ENCODE results near the gene DCAF16.
A peak's percentile ranks its signal among the peaks of the same experiment; 100 is the strongest.
"Not testable (repeated sequence)": the region's sequence is repeated elsewhere in the genome, so short reads cannot be mapped to it uniquely, and the experiment has no call there.

The DCAF16 gene

GRCh38 chr4:17810260-17811077, at the start of gene DCAF16, which contains the start of gene NCAPG:
TSS of gene DCAF16 (minus strand) at chr4:17810757. CDS start at chr4:17804141, 6,616 bp downstream.
TSS of gene NCAPG (plus strand) at chr4:17810979. CDS start at chr4:17811078, 99 bp downstream.
- peak; percentile 94 for DNase-seq

DNA sequence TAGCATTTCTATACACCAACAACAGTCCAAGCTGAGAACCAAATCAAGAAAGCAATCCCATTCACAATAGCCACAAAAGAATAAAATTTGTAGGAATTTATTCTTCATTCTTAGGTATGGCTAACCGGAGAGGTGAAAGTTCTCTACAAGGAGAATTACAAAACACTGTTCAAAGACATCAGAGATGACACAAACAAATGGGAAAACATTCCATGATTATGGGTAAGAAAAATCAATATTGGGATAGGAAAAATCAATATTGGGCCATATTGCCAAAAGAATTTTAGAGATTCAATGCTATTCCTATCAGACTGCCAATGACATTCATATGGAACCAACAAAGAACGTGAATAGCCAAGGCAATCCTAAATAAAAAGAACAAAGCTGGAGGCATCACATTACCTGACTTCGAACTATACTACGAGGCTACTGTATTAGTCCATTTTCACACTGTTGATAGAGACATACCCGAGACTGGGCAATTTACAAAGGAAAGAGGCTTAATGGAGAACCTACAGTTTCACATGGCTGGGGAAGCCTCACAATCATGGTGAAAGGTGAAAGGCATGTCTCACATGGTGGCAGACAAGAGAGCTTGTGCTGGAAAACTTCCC, 49.3 kb upstream of the DCAF16 start:
- DNase-seq = no peak

- no peak for DNase-seq
These were observed 43.5 kb upstream of the DCAF16 start for GRCh38 chr4:17854036-17854435.

- DNase-seq = no peak
These were observed 41.4 kb upstream of the DCAF16 start for GRCh38 chr4:17851959-17852358.

- DNase-seq = not testable (repeated sequence)
These were observed 39.7 kb upstream of the DCAF16 start for GRCh38 chr4:17850295-17850694.

- no peak for DNase-seq
These were observed 35.7 kb upstream of the DCAF16 start for GRCh38 chr4:17846266-17846665.

DNA sequence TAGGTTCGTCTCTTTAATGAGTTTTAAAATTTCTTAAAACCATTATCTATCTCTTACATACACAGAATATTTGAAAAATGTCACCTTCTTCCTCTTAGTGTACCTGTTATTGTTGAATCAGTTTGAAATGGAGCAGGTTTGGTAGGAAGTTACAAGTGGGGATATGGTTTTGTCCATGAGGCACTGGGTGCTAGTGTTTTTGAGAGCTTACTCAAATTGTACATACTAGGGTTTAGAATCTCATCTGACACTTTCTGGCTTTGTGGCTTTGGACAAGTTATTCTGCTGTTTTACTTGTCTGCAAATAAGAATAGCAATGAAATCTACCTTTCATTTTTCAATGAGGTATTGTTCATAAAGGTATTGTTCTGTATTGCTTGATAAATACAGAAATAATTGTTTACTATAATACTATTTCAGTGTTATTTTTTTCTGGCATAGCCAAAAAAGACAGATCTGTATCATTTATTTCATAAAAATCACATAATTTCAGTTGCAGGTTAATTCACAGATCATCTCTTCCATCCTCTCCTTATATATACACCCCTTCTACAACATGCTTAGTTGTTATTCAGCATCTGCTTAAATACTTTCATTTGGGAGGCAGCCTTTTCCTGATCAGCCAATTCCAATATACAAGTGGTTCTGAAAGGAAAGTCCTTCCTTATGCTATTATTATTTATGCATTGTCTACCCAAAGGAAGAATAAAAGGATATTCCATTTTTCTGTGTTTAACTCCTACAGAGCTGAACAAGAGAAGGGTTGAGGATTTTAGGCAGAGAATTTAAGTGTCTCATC, 13.5 kb upstream of the DCAF16 start:
- no peak for DNase-seq

DNA sequence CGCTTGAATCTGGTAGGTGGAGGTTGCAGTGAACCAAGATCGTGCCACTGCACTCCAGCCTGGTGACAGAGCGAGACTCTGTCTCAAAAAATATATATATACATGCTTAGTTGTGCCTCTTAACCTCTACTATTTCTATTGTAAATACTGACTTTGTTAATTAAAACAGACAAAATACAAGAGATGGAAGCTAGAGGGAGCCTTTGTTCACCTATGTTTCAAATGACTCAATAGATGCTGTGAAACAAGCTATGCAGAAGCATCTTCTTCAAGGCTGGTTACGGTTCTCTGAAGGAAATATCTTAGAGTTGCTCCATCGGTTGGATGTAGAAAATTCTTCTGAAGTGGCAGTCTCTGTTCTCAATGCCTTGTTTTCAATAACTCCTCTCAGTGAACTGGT, 6.5 kb upstream of the DCAF16 start:
- no peak for DNase-seq

DNA sequence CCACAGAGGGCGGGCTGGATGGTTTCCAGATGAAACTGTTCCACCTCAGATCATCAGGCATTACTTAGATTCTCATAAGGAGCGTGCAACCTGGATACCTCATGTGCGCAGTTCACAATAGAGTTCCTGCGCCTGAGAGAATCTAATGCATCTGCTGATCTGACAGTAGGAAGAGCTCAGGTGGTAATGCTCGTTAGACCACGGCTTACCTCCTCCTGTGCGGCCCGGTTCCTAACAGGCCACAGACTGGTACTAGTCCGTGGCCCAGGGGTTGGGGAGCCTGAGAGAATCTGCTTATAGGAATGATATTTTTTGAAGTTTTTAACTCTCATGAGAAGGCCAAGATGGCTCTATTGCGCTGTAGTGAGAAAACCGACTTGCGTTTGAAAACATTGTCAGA, 5.6 kb upstream of the DCAF16 start:
- no peak for DNase-seq

GRCh38 chr4:17814140-17814539, 3.6 kb upstream of the DCAF16 start:
- DNase-seq = no peak

GRCh38 chr4:17812801-17813200, 2.2 kb upstream of the DCAF16 start:
- no peak for DNase-seq

GRCh38 chr4:17812125-17812524, 1.6 kb upstream of the DCAF16 start:
- no peak for DNase-seq

- DNase-seq = no peak
These were observed 584 bp upstream of the DCAF16 start for GRCh38 chr4:17811078-17811603.

- DNase-seq = no peak
These were observed 890 bp downstream of the DCAF16 start for GRCh38 chr4:17809667-17810066.

- no peak for DNase-seq
These were observed 3.1 kb downstream of the DCAF16 start for GRCh38 chr4:17807446-17807845.

GRCh38 chr4:17805580-17806155, 4.9 kb downstream of the DCAF16 start:
- no peak for DNase-seq

DNA sequence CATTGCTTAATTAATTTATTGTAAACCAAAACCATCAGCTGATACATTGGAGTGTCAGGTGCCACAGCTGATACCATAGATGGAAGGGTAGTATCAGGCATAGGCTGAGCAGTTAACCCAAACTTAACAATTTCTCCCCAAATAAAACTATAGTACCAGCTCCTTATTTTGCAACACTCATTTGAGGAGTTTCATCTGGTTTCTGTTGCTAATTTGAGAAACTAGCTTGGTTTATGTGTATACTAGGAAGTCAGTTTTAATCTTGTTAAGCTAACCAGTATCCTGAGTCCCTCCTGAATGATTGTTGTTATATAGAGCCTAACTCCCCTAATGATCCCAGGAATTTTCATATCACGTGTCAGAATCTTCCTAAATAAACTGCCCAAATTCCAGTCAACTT, 12.7 kb downstream of the DCAF16 start:
- no peak for DNase-seq

DNA sequence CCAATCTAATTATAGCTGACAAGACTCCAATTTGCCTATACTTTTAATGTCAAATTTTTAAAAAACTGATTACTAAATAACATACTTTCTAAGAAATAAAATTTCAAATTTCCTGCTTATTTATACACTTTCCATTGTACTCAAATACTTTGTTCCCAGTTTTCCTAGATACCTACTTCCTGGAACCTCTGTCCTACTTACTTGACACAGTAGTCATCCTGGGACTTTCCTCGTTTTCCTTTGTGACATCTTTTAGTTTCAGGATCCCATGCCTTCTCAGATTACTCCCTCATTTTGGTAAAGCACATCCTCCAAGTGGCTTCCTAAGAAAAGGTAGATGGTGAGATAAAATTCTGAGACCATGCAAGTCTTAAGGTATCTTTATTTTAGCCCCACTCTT, 15.8 kb downstream of the DCAF16 start:
- no peak for DNase-seq

DNA sequence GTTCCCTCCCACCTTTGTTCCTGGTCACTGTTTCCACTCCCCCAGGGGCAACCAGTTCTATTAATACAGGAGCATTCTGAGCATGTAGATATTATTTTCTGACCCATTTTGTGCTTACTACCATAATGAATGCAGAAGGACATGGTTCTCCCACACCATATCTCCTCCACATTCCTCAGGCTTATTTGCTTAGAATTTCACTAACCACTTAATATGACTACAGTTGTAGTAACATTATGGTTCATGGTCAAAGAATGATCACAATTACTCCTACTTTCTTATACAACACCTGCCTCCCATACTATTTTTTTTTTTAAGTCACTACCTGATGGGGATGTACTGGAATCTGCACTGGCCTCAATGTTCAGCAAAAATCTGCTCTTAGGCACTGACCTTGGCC, 21.6 kb downstream of the DCAF16 start:
- DNase-seq = no peak

- DNase-seq = no peak
These were observed 23.2 kb downstream of the DCAF16 start for GRCh38 chr4:17787315-17787714.

GRCh38 chr4:17786567-17786966, 24.0 kb downstream of the DCAF16 start:
- DNase-seq = no peak

DNA sequence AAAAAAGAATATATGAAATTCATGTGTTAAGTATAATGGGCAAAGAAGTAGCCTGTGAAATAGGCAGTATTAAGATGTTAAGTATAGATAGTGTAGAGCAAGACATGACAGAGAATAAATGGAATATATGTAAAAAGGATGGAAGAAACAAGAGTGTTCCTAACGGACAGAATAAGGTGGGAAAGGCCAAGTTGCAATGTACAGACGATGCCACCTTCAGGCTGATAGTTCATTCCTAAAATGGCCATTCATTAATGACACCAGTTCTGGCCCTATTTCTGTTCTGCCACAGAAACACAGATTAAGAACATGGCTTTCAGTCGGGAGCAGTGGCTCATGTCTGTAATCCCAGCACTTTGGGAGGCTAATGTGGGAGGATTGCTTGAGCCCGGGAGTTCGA, 24.7 kb downstream of the DCAF16 start:
- DNase-seq = no peak

Measured in NCI-H524 treated with DMSO at 0.1 percent for 48 hours (cell line).